ENCODE results near the gene NMNAT2.

- TF ChIP-seq CTCF (IDR thresholded peaks at IDR 0.05): no peak
- no peak for TF ChIP-seq EZH2 (IDR thresholded peaks at IDR 0.05)
- TF ChIP-seq EZH2phosphoT487 (IDR thresholded peaks at IDR 0.05): no peak
Observed at GRCh38 chr1:183279835-183280234, 138.3 kb downstream of the NMNAT2 start.
